ENCODE results near the gene CCDC169.
"Not testable (repeated sequence)": the region's sequence is repeated elsewhere in the genome, so short reads cannot be mapped to it uniquely, and the experiment has no call there.

Gene CCDC169

DNA sequence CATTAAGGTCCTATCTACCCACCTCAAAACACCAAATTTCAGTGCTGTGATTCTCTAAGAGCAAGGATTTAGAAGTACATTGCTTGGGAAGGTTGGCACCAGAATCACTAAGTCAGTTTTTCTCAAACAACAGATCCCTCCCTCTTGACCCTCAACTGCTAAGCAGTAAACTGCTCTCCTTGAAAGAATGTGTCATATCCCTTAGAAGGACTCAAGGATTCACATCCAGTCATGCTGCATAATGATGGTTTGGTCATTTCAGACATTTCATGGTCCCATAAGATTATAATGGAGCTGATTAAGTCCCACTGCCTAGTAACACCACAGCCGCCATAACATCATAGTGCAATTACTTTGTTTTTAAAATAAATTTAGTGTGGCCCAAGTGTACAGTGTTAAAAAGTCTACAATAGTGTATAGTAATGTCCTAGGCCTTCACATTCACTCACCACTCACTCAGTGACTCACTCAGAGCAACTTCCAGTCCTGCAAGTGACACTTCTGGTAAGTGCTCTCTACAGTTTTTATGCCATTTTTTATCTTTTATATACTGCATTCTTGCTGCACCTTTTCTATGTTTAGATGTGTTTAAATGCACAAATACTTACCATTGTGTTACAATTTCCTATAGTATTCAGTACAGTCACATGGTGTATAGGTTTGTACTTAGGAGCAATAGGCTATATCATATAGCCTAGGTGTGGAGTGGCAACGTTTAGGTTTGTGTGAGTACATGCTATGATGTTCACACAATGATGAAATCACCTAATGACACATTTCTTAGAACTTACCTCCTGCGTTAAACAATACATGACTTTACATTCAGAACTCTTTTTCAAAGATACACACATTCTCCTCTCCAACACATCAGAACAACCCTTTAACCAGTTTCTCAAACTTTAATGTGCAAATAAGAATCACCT, 15.7 kb upstream of the CCDC169 start:
- no peak for DNase-seq

DNA sequence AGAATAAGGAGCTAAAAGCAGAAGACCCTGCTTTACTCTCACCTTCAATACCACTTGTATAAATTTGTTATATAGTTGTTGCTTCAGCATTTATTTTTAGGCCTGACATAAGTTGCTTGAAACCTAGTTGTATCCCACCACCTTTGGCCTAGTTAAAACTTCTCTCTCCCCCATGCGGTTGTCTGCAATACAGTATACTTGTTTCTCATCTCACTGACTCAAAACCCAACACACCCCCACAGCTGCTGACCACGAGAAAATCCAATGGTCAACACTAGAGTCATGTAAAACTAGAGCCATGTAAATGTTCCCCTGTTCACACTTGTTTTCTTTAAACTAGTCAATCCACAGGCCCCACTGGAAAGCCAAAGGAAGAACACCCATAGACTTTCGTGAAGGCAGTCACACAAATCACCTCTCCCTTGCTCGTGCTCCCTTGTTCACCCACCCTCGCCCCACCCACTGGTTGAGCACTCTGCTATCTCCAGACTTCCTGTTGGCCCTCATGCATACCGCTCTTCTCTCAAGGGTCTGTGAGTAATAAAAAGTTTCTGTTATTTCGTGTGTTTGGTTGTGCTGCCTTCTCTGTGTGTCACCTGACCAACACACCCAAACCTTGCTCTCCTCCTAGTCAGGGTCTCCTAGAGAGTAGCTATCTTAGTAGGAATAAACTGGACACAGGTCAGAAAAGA, 12.9 kb upstream of the CCDC169 start:
- no peak for DNase-seq

- DNase-seq, result no peak
These were observed 4.7 kb upstream of the CCDC169 start for GRCh38 chr13:36302289-36302688.

- not testable (repeated sequence) for DNase-seq
These were observed 1.9 kb upstream of the CCDC169 start for GRCh38 chr13:36299469-36299868.

DNA sequence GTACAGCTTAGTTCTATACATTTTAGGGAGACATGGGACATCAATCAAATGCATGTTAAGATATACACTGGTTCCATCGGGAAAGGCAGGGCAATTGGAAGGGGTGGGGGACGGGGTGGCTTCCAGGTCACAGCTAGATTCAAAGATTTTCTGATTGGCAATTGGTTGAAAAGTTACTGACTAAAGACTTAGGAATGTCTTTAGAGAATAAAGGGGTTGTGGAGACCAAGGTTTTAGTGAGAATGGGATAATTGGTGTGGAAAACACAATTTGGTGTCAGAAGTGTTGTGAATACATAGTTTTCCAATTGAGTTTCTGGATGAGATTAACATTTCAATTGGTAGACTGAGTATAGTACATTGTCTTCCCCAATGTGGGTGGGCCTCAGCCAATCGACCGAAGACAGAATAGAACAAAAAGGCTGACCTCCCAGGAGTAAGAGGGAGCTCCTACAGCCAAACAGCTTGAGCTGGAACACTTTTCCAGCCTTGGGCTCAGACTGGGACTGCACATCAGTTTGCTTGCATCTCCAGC, 988 bp upstream of the CCDC169 start:
- no peak for DNase-seq

DNA sequence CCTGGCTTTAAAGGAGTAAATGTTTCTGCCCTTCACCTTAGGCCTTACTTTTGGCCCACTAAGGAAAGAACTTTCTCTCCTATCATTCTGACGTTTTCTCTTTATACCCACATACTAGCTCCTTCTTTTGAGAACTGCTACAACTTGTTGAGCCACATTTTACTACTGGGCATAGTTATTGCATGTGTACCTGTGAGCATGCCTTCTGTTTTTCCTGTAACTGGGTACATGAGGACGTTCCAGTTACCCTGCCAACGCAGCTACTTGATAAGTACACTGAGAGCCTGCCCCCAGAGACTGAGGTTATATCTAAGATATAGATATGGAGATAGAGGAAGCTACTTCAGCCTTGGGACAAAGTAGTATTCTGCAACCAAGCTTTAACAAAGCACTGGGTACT, 3.5 kb downstream of the CCDC169 start:
- DNase-seq, result no peak

DNA sequence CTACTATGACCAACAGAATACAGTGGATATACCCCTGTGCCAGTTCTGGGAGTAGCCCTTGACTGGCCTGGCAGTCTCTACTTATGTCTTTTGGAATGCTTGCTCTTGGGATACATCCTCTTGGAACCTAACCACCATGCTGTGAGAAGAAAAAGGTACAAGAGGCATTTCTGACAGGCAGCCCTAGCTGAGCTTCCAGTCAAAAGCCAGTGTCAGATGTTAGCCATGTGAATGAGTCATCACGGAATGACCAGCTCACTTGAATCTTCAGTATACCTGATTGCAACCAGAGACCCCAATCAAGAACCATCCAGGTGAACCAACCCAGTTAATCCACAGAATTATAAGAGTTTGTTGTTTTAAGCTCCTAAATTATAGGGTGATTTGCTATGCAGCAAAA, 4.1 kb downstream of the CCDC169 start:
- no peak for DNase-seq

GRCh38 chr13:36288794-36289391, 8.7 kb downstream of the CCDC169 start:
- no peak for DNase-seq

- no peak for DNase-seq
These were observed 11.6 kb downstream of the CCDC169 start for GRCh38 chr13:36286006-36286405.

DNA sequence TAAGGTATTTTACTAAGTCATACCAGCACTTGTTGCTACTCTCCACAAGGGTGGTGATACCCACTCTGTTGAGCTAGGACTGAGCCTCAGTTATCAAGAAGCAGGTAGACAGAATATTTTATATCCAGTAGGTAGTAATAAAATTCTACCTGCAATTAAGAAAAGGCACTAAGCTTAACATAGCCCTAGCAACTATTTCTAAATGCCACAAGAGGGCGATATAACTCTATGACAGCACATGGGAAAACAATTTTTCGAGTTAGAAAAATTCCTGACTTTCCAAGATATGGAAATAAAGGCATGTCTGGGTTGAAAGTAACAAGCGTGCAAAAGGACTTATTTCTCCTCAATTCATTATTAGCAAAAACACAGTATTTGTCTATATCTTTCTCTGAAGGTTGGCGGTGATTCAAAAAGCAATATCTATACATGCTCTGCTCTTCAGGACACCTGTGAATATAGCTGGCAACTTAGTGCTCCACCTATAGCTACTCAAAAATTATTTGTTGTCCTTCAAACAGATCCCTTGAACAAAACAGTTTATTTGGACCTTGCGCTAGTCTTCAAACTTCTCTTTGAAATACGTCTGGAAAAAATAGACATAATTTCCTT, 14.7 kb downstream of the CCDC169 start:
- no peak for DNase-seq

- no peak for DNase-seq
These were observed 22.2 kb downstream of the CCDC169 start for GRCh38 chr13:36275190-36276002.

GRCh38 chr13:36273431-36273830, 24.2 kb downstream of the CCDC169 start:
- DNase-seq, result no peak

- DNase-seq, result no peak
These were observed 35.6 kb downstream of the CCDC169 start for GRCh38 chr13:36261976-36262375.

GRCh38 chr13:36261011-36261410, 36.6 kb downstream of the CCDC169 start:
- no peak for DNase-seq

DNA sequence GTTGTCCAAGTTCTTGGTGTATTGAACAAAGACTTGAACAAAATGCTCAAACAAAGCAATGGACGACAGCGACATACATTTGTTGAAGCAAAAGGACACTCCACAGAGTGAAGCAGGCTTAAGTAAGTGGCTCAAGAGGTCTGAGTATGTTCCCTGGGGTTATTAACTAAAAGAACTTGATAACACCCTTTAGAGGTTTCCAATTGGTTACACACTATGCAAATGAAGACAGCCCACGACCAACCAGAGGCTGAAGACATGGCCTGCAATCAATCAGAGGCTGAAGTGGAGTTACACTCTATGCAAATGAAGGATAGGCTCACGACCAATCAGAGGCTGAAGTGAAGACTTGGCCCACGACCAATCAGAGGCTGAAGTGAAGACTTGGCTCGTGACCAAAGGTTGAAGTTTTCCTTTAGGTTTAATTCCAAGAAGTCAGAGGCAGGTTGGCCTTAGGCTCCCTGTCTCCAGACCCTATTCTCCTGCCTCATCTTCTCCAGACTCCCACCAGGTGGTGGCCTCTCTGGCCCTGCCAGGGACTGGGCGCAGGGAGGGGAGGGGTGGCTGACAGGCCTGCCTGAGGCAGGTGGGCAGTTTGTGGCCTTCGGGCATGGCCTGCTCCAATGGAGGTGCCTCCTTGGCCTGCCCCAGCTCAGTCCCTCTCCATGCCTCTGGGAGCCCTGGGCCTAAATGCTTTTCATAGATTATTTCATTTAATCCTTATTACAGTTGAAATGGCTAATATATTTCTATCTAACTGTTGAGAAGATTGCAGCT, 38.1 kb downstream of the CCDC169 start:
- DNase-seq, result no peak

GRCh38 chr13:36258831-36259230, 38.8 kb downstream of the CCDC169 start:
- DNase-seq, result no peak

- no peak for DNase-seq
These were observed 46.1 kb downstream of the CCDC169 start for GRCh38 chr13:36251526-36251925.

- no peak for DNase-seq
These were observed 46.6 kb downstream of the CCDC169 start for GRCh38 chr13:36251017-36251416.

DNA sequence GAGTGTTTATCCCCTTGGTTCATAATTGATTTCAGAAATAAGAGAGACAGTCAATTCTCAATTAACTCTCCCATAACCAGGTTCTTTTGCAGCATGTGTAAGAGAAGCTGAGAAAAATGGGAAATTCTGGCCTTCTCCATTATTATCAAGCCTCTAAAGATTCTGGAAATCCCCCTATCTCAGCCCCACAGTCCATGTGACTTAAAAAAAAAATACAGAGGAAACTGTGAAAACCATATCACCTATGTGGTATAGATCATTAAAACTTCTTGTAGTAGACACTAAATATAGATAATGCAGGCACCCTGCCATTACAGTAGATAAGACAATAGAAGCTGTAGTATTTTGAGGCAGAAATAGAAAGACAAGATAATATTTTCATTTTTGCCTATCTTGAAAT, 48.9 kb downstream of the CCDC169 start:
- no peak for DNase-seq

GRCh38 chr13:36244990-36245389, 52.6 kb downstream of the CCDC169 start:
- no peak for DNase-seq

DNA sequence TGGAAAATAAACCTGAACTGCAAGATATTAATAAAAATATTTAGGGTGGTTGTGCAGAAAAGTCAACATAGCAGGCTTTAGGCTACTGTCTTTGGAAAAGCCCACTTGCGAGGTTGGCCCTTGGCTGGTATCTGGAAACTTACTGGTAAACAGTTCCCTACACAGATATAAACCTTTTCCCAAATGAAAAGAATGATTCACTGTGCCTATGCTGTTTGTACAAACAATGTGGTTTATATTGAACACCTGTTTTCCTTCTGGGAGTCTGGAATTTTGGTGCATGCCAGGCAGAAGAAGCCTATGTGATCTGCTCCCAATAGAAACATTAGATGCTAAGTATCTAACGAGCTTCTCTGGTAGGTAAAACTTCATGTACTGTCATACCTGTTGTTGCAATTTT, 53.5 kb downstream of the CCDC169 start:
- no peak for DNase-seq

Data from KG1 (cell line).